DOHH2 (cell line): Measurements from ENCODE around the gene LAPTM4A.
A peak's percentile ranks its signal among the peaks of the same experiment; 100 is the strongest.

Experiments used
- H3F3A ChIP-seq: fragments of 200-600 bp; sonication (generic), shearing (Covaris generic); 2 replicates; pipeline ENCODE4 v1.6.0; 2016; ENCODE audit warnings: antibody characterized with exemption, mild to moderate bottlenecking; ENCODE audit not compliant: control insufficient read depth, insufficient read depth
- H3K27ac ChIP-seq: fragments of 200-600 bp; sonication (generic); 2 replicates; pipeline ENCODE4 v1.5.1; 2014; ENCODE audit warnings: low read depth, mild to moderate bottlenecking, low read length, moderate library complexity
- H3K27me3 ChIP-seq: fragments of 200-600 bp; sonication (generic); 2 replicates; pipeline ENCODE4 v1.6.1; 2014; ENCODE audit warnings: mild to moderate bottlenecking, low read length, mixed read lengths; ENCODE audit not compliant: control insufficient read depth
- H3K36me3 ChIP-seq: fragments of 200-600 bp; sonication (generic); 2 replicates; pipeline ENCODE4 v1.6.1; 2014; ENCODE audit warnings: mild to moderate bottlenecking, low read length, moderate library complexity, mixed read lengths; ENCODE audit not compliant: control insufficient read depth
- H3K4me1 ChIP-seq: fragments of 200-600 bp; sonication (generic); 2 replicates; pipeline ENCODE4 v1.6.1; 2014; ENCODE audit warnings: mild to moderate bottlenecking, low read length, mixed read lengths; ENCODE audit not compliant: control insufficient read depth
- H3K4me2 ChIP-seq: fragments of 200-600 bp; sonication (generic); 2 replicates; pipeline ENCODE4 v1.6.0; 2014; ENCODE audit warnings: mild to moderate bottlenecking, low read length, moderate library complexity
- H3K4me3 ChIP-seq: fragments of 200-600 bp; sonication (generic); 2 replicates; pipeline ENCODE4 v1.5.1; 2014; ENCODE audit warnings: mild to moderate bottlenecking, low read length, mixed read lengths
- H3K79me2 ChIP-seq: fragments of 200-600 bp; sonication (generic); 2 replicates; pipeline ENCODE4 v1.6.1; 2014; ENCODE audit warnings: mild to moderate bottlenecking, low read length, mixed read lengths; ENCODE audit not compliant: control insufficient read depth
- H3K9me2 ChIP-seq: fragments of 200-600 bp; sonication (generic); replicated peaks from 2 replicates; pipeline ENCODE4 v1.6.1; 2014; ENCODE audit warnings: mild to moderate bottlenecking, low read length, mixed read lengths; ENCODE audit not compliant: control insufficient read depth
- H3K9me3 ChIP-seq: fragments of 200-600 bp; sonication (generic); 2 replicates; pipeline ENCODE4 v1.6.1; 2014; ENCODE audit warnings: antibody characterized with exemption, low read length, mixed read lengths; ENCODE audit not compliant: control insufficient read depth, insufficient read depth
- H4K20me1 ChIP-seq: fragments of 200-600 bp; sonication (generic); 2 replicates; pipeline ENCODE4 v1.6.0; 2014; ENCODE audit warnings: low read depth, mild to moderate bottlenecking, antibody characterized with exemption, low read length, moderate library complexity; ENCODE audit not compliant: control insufficient read depth, insufficient read depth
- CTCF ChIP-seq: fragments of 200-600 bp; sonication (generic); IDR thresholded peaks from one replicate; pipeline ENCODE4 v1.5.1; 2014; ENCODE audit warnings: antibody characterized with exemption, mild to moderate bottlenecking, low read depth, low read length; ENCODE audit not compliant: poor library complexity, severe bottlenecking
- EZH2phosphoT487 ChIP-seq: fragments of 200-600 bp; sonication (generic); IDR thresholded peaks from 2 replicates; pipeline ENCODE4 v1.6.1; 2017; ENCODE audit warnings: borderline replicate concordance, mild to moderate bottlenecking, antibody characterized with exemption, low read length, moderate library complexity, mixed read lengths

Gene LAPTM4A

GRCh38 chr2:19991895-19992294 is 59.5 kb downstream of the LAPTM4A start:
- H3K9me3 ChIP-seq = no peaks in the 10 kb centered on the region
- no peaks in the 10 kb centered on the region for H4K20me1 ChIP-seq
- no peaks in the 10 kb centered on the region for H3F3A ChIP-seq
- H3K79me2 ChIP-seq = no peaks in the 10 kb centered on the region
- no peak overlapping the region for H3K27ac ChIP-seq
- TF ChIP-seq CTCF (no peak), EZH2phosphoT487 (no peak)
- peaks cover 20% of the 10 kb centered on the region for H3K4me1 ChIP-seq
- H3K36me3 ChIP-seq = no peaks in the 10 kb centered on the region
- H3K9me2 ChIP-seq = no peaks in the 10 kb centered on the region
- no peak overlapping the region for H3K4me2 ChIP-seq
- H3K27me3 ChIP-seq = peaks cover 36% of the 10 kb centered on the region
- H3K4me3 ChIP-seq = no peak overlapping the region

DNA sequence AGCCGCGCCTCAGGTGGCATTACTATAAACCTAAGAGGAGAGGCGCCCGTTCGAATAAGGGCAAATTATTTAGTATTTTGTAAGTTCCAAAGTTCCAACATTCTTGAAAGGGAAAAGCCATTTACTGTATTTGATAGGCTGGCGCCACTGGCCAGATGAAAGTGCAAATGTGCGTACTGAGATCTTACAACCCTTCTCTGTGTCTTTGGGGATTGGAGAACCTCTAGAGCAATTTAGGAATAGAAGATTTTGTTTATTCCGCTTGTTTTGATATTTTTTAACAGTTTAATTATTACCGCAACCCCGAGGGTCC is 61.1 kb downstream of the LAPTM4A start:
- Histone ChIP-seq H3K4me3 (peak overlapping the region; percentile 74), H3K36me3 (no peaks in the 10 kb centered on the region), H3K27ac (no peak overlapping the region), H3F3A (no peaks in the 10 kb centered on the region), H3K4me2 (peak overlapping the region; percentile 73), H3K27me3 (peaks cover 36% of the 10 kb centered on the region), H3K9me2 (no peaks in the 10 kb centered on the region), H3K4me1 (peaks cover 20% of the 10 kb centered on the region), H3K9me3 (no peaks in the 10 kb centered on the region), H3K79me2 (no peaks in the 10 kb centered on the region), H4K20me1 (no peaks in the 10 kb centered on the region)
- no peak for TF ChIP-seq CTCF
- TF ChIP-seq EZH2phosphoT487 = no peak

GRCh38 chr2:19989667-19990415 is 61.6 kb downstream of the LAPTM4A start, which contains the start of gene WDR35:
WDR35 (minus strand) TSS chr2:19990105; CDS start chr2:19990015, 90 bp downstream.
- Histone ChIP-seq H4K20me1 (no peaks in the 10 kb centered on the region), H3K27ac (no peak within 1 kb of the TSS), H3F3A (no peaks in the 10 kb centered on the region)

More at GRCh38 chr2:19989667-19990415, 61.6 kb downstream of the LAPTM4A start, which contains the start of gene WDR35:
- peaks cover 36% of the 10 kb centered on the region for H3K27me3 ChIP-seq
- peaks cover 20% of the 10 kb centered on the region for H3K4me1 ChIP-seq
- H3K4me3 ChIP-seq = peak within 1 kb of the TSS; percentile 74
- TF ChIP-seq CTCF = no peak
- no peak for TF ChIP-seq EZH2phosphoT487
- no peaks in the 10 kb centered on the region for H3K79me2 ChIP-seq
- H3K9me3 ChIP-seq = no peaks in the 10 kb centered on the region
- H3K9me2 ChIP-seq = no peaks in the 10 kb centered on the region
- peak within 1 kb of the TSS; percentile 73 for H3K4me2 ChIP-seq
- no peaks in the 10 kb centered on the region for H3K36me3 ChIP-seq
